HK-2 (cell line): Measurements from ENCODE around the gene PTPRJ.

Source experiments
- DNase-seq: peaks from one replicate; pipeline ENCODE4 v3.0.0-alpha.2; 2018; ENCODE audit not compliant: unreplicated experiment

Gene PTPRJ

GRCh38 chr11:48093323-48093722 lies 113.0 kb downstream of the PTPRJ start:
- DNase-seq, result no peak

DNA sequence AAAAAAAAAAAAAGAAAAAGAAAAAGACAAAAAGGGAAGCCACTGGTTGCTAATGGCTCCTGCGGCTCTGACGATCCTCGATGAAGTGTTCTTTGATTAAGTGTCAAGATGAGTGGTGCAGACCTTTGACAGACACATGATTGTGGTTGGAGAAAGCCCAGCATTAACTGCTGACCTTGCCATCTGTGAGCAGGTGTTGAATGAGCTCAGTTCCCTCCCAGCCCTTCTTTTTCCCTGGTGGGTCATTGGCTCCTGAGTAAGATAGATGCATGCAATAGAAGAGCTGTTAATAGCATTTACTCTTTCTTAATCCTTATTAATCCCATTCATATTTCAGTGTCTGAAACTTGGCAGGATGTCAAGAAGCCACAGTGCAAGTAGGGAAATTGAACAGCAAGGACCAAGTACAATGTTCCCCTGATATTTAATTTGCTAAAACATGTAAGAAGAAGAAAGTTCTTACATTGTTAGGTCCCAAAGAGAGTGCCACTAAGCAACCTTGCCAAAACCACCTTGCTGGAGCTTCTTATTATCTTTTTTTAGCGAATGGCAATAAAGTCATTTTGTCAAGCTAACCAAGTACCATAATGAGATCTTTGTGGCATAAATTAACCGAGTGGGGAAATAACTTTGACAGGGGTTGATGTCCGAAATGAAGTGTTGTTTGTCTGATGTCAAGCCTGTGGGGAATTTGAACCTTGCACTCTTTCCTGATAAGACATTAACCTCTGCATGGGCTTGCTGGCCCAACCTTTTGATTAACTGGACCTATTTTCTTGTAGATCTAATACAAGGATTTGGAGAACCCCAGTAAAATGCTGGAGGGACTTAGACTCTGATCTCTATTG lies 113.7 kb downstream of the PTPRJ start:
- peak; percentile 34 for DNase-seq

DNA sequence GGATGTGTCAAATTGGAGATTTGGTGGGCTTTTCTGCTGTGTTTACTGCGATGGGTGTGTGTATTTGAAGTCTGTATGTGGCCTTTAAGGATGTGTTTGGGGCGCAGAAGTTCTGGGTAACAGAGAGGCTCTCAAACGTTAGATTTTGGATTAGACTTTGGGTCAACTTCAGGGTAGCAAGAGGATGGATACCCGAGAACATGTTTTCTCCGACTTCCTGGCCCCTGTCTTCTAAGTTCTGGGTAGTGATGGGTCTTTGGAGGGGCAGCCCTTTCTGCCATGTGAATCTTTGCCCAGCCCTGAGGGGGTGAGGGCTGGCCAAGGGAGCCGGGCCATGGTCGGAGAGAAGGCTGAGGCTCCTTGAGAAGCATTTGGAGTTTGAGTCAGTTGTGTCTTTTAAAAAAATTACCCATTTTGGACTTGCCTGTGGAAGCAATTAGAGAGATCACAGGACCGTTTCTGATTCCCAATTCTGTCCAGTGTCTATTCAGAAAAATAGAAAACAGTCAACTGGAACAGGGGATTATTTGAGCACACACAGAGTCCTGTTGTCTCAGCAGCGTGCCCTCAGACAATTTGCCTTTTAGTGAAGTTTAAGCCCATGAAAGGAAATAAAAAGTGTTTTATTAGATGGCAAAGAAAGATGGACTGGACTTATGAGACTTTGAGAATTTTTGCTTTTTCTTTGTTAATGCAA lies 114.4 kb downstream of the PTPRJ start:
- no peak for DNase-seq

DNA sequence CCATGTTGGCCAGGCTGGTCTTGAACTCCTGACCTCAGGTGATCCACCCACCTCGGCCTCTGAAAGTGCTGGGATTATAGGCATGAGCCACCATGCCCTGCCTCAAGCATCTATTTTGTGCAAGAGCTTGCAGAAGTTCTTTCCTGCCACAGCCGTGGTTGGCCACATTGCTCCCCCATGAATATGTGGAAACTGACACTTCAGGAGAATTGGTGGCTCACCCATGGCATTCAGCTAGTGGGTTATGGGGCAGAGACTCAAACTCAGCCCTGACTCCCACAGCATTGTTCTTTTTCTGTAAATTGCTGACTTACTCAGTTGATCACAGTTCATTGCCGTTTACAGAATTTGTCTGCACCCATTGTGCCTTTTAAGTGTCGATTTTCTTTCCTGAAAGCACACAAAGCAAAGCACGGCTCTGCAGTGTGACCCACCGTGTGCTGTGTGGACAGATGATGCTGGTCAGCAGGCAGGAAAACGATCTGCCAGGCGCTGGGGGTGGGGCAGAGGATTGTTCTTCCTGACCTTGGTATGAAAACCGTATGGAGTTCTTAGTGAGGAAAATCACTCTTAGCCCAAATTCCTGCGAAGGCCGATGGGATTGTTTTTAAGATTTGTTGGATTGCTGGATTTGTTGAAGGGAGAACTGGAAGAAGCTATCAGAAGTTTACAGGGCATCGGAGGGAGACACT lies 115.6 kb downstream of the PTPRJ start:
- DNase-seq, result no peak

DNA sequence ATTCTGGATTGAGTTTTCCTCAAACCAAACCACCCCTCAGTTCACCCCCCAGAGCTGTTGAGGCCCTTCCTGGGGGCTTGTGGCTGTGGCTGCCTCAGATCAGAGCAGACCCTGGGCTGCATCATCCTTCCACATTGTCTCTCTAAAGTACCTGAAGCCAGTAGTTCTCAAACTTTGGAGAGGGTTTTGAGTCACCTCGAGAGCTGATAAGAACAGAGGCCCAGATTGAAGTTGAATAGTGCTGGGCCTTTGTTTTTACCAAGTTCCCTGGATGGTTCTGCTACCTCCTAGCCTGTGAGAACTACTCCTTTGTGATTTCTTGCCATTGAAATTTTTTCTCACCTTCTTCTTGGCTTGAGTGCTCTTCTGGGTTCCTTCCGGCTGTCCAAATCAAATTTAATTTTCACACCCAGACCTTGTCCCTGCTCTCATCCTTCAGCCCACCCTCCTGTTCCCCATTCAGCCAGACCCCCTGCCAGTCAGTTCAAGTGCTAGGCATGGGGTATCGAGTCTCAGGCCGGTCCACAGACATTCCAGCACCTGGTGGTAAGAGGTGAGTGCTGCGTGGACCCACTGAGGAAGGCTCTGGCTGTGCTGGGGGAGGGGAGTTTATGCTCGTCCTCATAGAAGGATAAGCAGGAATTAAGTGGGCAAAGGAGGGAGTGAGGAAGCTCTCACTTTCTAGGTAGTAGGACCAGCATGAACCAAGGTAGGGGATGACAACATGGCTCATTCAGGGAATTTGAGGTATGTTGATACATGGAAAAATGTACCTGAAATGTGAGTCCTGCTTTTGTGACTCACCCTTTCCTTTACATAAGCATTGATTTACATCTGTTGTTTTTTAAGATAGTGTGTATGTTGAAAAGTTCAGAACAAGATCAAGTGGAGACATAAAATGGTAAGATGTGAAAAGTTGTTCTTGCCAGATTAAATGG lies 116.5 kb downstream of the PTPRJ start:
- no peak for DNase-seq

- DNase-seq, result no peak
These were observed 117.7 kb downstream of the PTPRJ start for GRCh38 chr11:48098024-48098423.

- DNase-seq, result no peak
These were observed 119.6 kb downstream of the PTPRJ start for GRCh38 chr11:48099916-48100446.

GRCh38 chr11:48101044-48101733 lies 120.8 kb downstream of the PTPRJ start:
- no peak for DNase-seq

- no peak for DNase-seq
These were observed 121.6 kb downstream of the PTPRJ start for GRCh38 chr11:48101958-48102357.

GRCh38 chr11:48103621-48104567 lies 123.5 kb downstream of the PTPRJ start:
- DNase-seq, result no peak

DNA sequence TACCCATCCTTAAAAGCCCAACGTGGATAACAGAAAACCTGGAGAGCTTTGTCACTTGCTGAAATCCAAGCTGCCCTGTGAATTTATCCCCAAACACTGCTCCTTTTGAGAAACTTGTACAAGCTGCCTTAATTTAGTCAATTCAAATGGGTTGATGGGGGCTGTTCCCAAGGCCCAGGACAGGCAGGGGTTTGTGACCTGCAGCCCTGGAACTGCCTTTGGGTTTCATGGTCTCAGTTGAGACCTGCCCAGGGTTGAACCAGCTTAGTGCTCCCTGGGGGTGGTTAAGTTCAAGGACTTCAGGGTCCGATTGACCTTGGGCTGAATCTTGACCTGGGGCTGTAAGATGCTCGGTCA lies 124.2 kb downstream of the PTPRJ start:
- no peak for DNase-seq

- DNase-seq, result no peak
These were observed 125.0 kb downstream of the PTPRJ start for GRCh38 chr11:48105096-48105990.

GRCh38 chr11:48106166-48106565 lies 125.8 kb downstream of the PTPRJ start:
- no peak for DNase-seq

- peak; percentile 26 for DNase-seq
These were observed 126.9 kb downstream of the PTPRJ start for GRCh38 chr11:48107188-48107704.

GRCh38 chr11:48108231-48109045 lies 128.1 kb downstream of the PTPRJ start:
- no peak for DNase-seq

DNA sequence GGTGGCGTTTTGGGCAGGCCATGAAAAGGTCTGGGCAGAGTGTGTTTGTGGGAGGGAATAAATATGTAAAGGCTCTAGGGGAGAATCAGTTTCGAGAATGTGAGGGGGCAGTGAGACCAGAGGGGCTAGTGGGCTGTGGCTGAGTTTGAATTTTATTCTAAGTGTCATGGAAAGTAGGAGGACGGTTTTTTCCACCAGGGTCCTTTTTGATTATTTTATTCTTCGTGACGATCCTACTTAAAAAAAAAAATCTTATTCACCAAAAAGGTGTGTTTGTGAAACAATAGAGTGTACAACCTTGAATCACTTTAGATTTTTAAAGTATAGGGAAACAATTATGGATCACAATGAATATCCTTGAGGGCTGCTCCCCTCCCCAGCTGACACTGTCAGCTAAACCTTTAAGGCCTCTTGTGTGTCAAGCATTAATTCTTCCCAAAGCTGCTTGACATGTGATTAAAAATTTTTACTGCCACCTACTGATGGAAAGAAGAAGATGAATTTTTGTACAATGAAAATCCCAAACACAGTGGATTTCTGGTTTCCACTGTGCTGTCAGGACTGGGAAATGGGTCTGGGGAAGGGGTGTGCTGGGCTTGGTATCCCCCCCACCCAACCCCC lies 128.8 kb downstream of the PTPRJ start:
- no peak for DNase-seq

GRCh38 chr11:48110509-48110766 lies 130.1 kb downstream of the PTPRJ start:
- DNase-seq, result no peak
